Measurements from ENCODE around the gene MINDY3. TPM values are rescaled to one million over a fixed set of nuclear protein-coding genes. Genes with fewer than 3 reads are reported as not detected.

Gene MINDY3
- total RNA-seq, 1 experiment from 2014 or later, result 10.4 TPM

DNA sequence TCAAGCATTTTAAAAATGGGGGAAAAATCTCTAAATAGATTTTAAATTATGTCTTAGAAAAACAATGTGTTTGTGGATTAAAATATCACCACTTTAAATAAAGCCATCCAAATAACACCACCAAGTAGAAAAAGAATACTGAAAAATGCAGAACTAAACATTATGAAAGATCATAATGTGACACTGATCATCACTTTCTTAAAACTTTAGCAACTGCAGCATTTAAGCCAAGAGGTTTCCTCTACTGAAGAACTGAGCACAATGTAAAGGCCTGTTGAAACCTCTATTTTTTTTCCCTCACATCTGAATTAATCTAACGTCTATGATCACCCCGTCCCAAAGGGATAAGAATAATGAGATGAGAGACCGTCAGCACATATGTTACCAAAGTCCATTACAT, 18.6 kb downstream of the MINDY3 start:
- TF ChIP-seq TCF7L2 (IDR thresholded peaks at IDR 0.05; ENCODE audit: low read depth, low read length) (no peak), SIN3A (IDR thresholded peaks at IDR 0.05; ENCODE audit: borderline replicate concordance, insufficient read depth, low read depth, low read length) (no peak)
- TF ChIP-seq, protein P1, sequence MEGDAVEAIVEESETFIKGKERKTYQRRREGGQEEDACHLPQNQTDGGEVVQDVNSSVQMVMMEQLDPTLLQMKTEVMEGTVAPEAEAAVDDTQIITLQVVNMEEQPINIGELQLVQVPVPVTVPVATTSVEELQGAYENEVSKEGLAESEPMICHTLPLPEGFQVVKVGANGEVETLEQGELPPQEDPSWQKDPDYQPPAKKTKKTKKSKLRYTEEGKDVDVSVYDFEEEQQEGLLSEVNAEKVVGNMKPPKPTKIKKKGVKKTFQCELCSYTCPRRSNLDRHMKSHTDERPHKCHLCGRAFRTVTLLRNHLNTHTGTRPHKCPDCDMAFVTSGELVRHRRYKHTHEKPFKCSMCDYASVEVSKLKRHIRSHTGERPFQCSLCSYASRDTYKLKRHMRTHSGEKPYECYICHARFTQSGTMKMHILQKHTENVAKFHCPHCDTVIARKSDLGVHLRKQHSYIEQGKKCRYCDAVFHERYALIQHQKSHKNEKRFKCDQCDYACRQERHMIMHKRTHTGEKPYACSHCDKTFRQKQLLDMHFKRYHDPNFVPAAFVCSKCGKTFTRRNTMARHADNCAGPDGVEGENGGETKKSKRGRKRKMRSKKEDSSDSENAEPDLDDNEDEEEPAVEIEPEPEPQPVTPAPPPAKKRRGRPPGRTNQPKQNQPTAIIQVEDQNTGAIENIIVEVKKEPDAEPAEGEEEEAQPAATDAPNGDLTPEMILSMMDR (IDR thresholded peaks at IDR 0.05), result no peak
- in situ Hi-C loops (cut with HindIII; ENCODE audit: low pct_unique_long_range_greater_than_20kb, low sequenced_read_pairs) (no loop called here), intact Hi-C loops (cut with micrococcal nuclease; ENCODE audit: unreplicated experiment) (no loop called here)
- H3K4me1 ChIP-seq (ENCODE audit: control insufficient read depth, insufficient read depth, low read length), result no peaks in the 10 kb centered on the region
- POLR2A ChIA-PET, result no interaction called here
- no peak for ATAC-seq
- BruUV-seq (replicated peaks), result no TSS peak
- H3K9me3 ChIP-seq (ENCODE audit: control insufficient read depth, insufficient read depth, low read depth, low read length), result no peaks in the 10 kb centered on the region
- DNase-seq (ENCODE audit: low read depth, low spot score), result no peak
- H3K36me3 ChIP-seq (ENCODE audit: control insufficient read depth, insufficient read depth, low read length), result no peaks in the 10 kb centered on the region
- H3K27ac ChIP-seq (ENCODE audit: low read length), result no peak overlapping the region
- CTCF ChIA-PET, result no interaction called here
- H3K4me3 ChIP-seq (ENCODE audit: low read depth in 2 of 2, low read length in 2 of 2), result no peak overlapping the region
- H3K27me3 ChIP-seq (ENCODE audit: control insufficient read depth, insufficient read depth, low read length), result no peaks in the 10 kb centered on the region

- CTCF ChIA-PET, result no interaction called here
- no peak overlapping the region for H3K4me3 ChIP-seq (ENCODE audit: low read depth in 2 of 2, low read length in 2 of 2)
- H3K4me1 ChIP-seq (ENCODE audit: control insufficient read depth, insufficient read depth, low read length), result no peaks in the 10 kb centered on the region
- H3K9me3 ChIP-seq (ENCODE audit: control insufficient read depth, insufficient read depth, low read depth, low read length), result no peaks in the 10 kb centered on the region
- DNase-seq (ENCODE audit: low read depth, low spot score), result no peak
- intact Hi-C loops (cut with micrococcal nuclease; ENCODE audit: unreplicated experiment), result no loop called here
- no peaks in the 10 kb centered on the region for H3K36me3 ChIP-seq (ENCODE audit: control insufficient read depth, insufficient read depth, low read length)
- TF ChIP-seq SIN3A (IDR thresholded peaks at IDR 0.05; ENCODE audit: borderline replicate concordance, insufficient read depth, low read depth, low read length), result no peak
- TF ChIP-seq, protein P1 (IDR thresholded peaks at IDR 0.05), result no peak
- no peak for TF ChIP-seq POLR2AphosphoS5 (IDR thresholded peaks at IDR 0.05; ENCODE audit: low read depth, low read length)
- no peak for TF ChIP-seq REST (IDR thresholded peaks at IDR 0.05; ENCODE audit: insufficient read depth in 1 of 2, low read depth in 2 of 2, low read length in 1 of 2)
- in situ Hi-C loops (cut with HindIII; ENCODE audit: low pct_unique_long_range_greater_than_20kb, low sequenced_read_pairs), result no loop called here
- H3K27ac ChIP-seq (ENCODE audit: low read length), result no peak overlapping the region
- ATAC-seq, result no peak
- no TSS peak for BruUV-seq (replicated peaks)
- POLR2A ChIA-PET, result no interaction called here
- no peaks in the 10 kb centered on the region for H3K27me3 ChIP-seq (ENCODE audit: control insufficient read depth, insufficient read depth, low read length)
Observed at GRCh38 chr10:15836807-15837206, 23.5 kb downstream of the MINDY3 start.

GRCh38 chr10:15829495-15829894, 30.8 kb downstream of the MINDY3 start:
- intact Hi-C loops (cut with micrococcal nuclease; ENCODE audit: unreplicated experiment), result no loop called here
- Histone ChIP-seq H3K9me3 (ENCODE audit: control insufficient read depth, insufficient read depth, low read depth, low read length) (no peaks in the 10 kb centered on the region), H3K36me3 (ENCODE audit: control insufficient read depth, insufficient read depth, low read length) (no peaks in the 10 kb centered on the region; the same call in 1 of the 2 replicates), H3K27me3 (ENCODE audit: control insufficient read depth, insufficient read depth, low read length) (no peaks in the 10 kb centered on the region), H3K4me1 (ENCODE audit: control insufficient read depth, insufficient read depth, low read length) (no peaks in the 10 kb centered on the region), H3K27ac (ENCODE audit: low read length) (no peak overlapping the region), H3K4me3 (ENCODE audit: low read depth in 2 of 2, low read length in 2 of 2) (no peak overlapping the region)
- CTCF ChIA-PET, result no interaction called here
- no TSS peak for BruUV-seq (replicated peaks)
- ATAC-seq, result no peak
- TF ChIP-seq TCF7L2 (IDR thresholded peaks at IDR 0.05; ENCODE audit: low read depth, low read length) (no peak), SIN3A (IDR thresholded peaks at IDR 0.05; ENCODE audit: borderline replicate concordance, insufficient read depth, low read depth, low read length) (no peak)
- TF ChIP-seq, protein P1 (IDR thresholded peaks at IDR 0.05), result no peak
- POLR2A ChIA-PET, result no interaction called here
- no peak for DNase-seq (ENCODE audit: low read depth, low spot score)
- in situ Hi-C loops (cut with HindIII; ENCODE audit: low pct_unique_long_range_greater_than_20kb, low sequenced_read_pairs), result no loop called here

All from Panc1 (cell line).